Neural crest cell (in vitro differentiated cells): ENCODE results near the gene MYOD1. TPM values are rescaled to one million over a fixed set of nuclear protein-coding genes. Genes with fewer than 3 reads are reported as not detected.

Experiments used
- DNase-seq: peaks from one replicate; pipeline ENCODE4 v3.0.0; 2021; ENCODE audit warnings: low read depth, mixed read lengths, low spot score
- H3K27ac Mint-ChIP-seq: one replicate; pipeline ENCODE4 v1.8.0; 2021; ENCODE audit warnings: mild to moderate bottlenecking, mixed read lengths; ENCODE audit not compliant: unreplicated experiment
- H3K27me3 Mint-ChIP-seq: 2 replicates; pipeline ENCODE4 v1.8.0; 2021; ENCODE audit warnings: low read depth, mild to moderate bottlenecking, mixed read lengths
- H3K36me3 Mint-ChIP-seq: 2 replicates; pipeline ENCODE4 v1.8.0; 2021; ENCODE audit warnings: low read depth, mild to moderate bottlenecking, mixed read lengths
- H3K4me1 Mint-ChIP-seq: 2 replicates; pipeline ENCODE4 v1.8.0; 2021; ENCODE audit warnings: mixed read lengths
- H3K4me3 Mint-ChIP-seq: one replicate; pipeline ENCODE4 v1.8.0; 2021; ENCODE audit warnings: mild to moderate bottlenecking, mixed read lengths
- H3K9me3 Mint-ChIP-seq: 2 replicates; pipeline ENCODE4 v1.8.0; 2021; ENCODE audit warnings: mixed read lengths
- total RNA-seq: library from RNA; stranded (reverse); gene quantifications from 2 replicates; pipeline ENCODE4 v1.2.1, GENCODE V29; 2021
- TF ChIP-seq, protein P1 (sequence below): fragments of 200-600 bp; sonication (generic); conservative IDR thresholded peaks from 2 replicates; pipeline ENCODE4 v1.5.0; 2021; ENCODE audit warnings: antibody characterized with exemption, mild to moderate bottlenecking

The MYOD1 gene
- total RNA-seq, 1 donor from 2014 or later, result not detected

- DNase-seq, result no peak
- TF ChIP-seq, protein P1, sequence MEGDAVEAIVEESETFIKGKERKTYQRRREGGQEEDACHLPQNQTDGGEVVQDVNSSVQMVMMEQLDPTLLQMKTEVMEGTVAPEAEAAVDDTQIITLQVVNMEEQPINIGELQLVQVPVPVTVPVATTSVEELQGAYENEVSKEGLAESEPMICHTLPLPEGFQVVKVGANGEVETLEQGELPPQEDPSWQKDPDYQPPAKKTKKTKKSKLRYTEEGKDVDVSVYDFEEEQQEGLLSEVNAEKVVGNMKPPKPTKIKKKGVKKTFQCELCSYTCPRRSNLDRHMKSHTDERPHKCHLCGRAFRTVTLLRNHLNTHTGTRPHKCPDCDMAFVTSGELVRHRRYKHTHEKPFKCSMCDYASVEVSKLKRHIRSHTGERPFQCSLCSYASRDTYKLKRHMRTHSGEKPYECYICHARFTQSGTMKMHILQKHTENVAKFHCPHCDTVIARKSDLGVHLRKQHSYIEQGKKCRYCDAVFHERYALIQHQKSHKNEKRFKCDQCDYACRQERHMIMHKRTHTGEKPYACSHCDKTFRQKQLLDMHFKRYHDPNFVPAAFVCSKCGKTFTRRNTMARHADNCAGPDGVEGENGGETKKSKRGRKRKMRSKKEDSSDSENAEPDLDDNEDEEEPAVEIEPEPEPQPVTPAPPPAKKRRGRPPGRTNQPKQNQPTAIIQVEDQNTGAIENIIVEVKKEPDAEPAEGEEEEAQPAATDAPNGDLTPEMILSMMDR, result no peak
- Mint-ChIP-seq H3K9me3 (no peaks in the 10 kb centered on the region), H3K4me1 (no peaks in the 10 kb centered on the region), H3K27me3 (no peaks in the 10 kb centered on the region), H3K36me3 (no peaks in the 10 kb centered on the region), H3K4me3 (no peak overlapping the region), H3K27ac (no peak overlapping the region)
Observed at GRCh38 chr11:17750801-17751165, 31.4 kb downstream of the MYOD1 start.

DNA sequence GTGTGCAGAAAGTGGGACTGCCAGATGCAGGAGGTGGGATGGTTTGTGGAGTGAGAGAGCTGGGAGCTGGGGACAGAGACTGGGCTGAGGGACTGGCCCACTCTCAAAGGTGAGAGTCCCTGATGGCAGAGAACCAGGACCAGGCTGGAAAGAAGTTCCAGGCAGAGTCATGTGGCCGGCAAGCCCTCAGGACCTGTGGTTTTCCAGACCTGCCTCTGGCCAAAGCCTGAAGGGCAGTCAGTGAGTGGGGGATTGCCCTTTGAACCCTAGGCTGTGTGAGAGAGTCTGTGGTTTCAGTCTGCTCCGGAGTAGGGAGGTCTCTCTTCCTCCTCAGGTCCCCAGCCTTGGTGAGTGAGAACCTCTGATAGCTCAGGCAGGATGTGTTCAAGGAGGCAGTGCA lies 32.2 kb downstream of the MYOD1 start:
- Mint-ChIP-seq H3K4me3 (no peak overlapping the region), H3K4me1 (no peaks in the 10 kb centered on the region), H3K27me3 (no peaks in the 10 kb centered on the region), H3K27ac (no peak overlapping the region), H3K9me3 (no peaks in the 10 kb centered on the region), H3K36me3 (no peaks in the 10 kb centered on the region)
- DNase-seq, result no peak
- TF ChIP-seq, protein P1, result no peak

- Mint-ChIP-seq H3K27me3 (no peaks in the 10 kb centered on the region), H3K9me3 (no peaks in the 10 kb centered on the region), H3K27ac (no peak overlapping the region), H3K4me1 (no peaks in the 10 kb centered on the region), H3K4me3 (no peak overlapping the region), H3K36me3 (no peaks in the 10 kb centered on the region)
- DNase-seq, result no peak
- TF ChIP-seq, protein P1, result no peak
Observed at GRCh38 chr11:17752144-17752543, 32.8 kb downstream of the MYOD1 start.

- Mint-ChIP-seq H3K4me3 (no peak overlapping the region), H3K27me3 (no peaks in the 10 kb centered on the region), H3K27ac (no peak overlapping the region), H3K9me3 (peaks cover under 1% of the 10 kb centered on the region), H3K36me3 (no peaks in the 10 kb centered on the region), H3K4me1 (no peaks in the 10 kb centered on the region)
- DNase-seq, result no peak
- TF ChIP-seq, protein P1, result no peak
Observed at GRCh38 chr11:17753153-17753552, 33.8 kb downstream of the MYOD1 start.

GRCh38 chr11:17753641-17754040 lies 34.3 kb downstream of the MYOD1 start:
- H3K27ac Mint-ChIP-seq, result no peak overlapping the region
- peaks cover 3% of the 10 kb centered on the region for H3K9me3 Mint-ChIP-seq
- TF ChIP-seq, protein P1, result no peak
- H3K4me1 Mint-ChIP-seq, result no peaks in the 10 kb centered on the region
- H3K27me3 Mint-ChIP-seq, result no peaks in the 10 kb centered on the region
- DNase-seq, result no peak
- no peaks in the 10 kb centered on the region for H3K36me3 Mint-ChIP-seq
- H3K4me3 Mint-ChIP-seq, result no peak overlapping the region

DNA sequence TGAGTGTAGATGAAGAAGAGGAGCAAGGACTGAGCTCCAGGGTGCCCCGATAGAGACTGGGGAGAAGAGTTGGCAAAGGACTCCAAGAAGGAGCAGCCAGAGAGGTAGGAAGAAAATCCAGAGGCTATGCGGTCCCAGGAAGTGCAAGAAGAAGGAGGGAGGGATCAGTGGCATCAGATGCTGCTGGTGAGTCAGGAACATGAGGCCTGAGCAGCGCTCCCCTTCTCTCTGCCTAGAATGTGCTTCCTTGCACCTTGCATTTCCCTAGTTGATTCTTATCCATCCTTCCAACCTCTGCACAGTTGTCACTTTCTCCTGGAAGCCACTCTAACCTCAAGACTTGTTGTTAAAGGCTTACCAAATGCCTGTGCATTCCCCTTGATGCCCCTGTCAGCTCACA lies 36.5 kb downstream of the MYOD1 start:
- peaks cover 3% of the 10 kb centered on the region for H3K9me3 Mint-ChIP-seq
- H3K27me3 Mint-ChIP-seq, result no peaks in the 10 kb centered on the region
- no peaks in the 10 kb centered on the region for H3K36me3 Mint-ChIP-seq
- H3K27ac Mint-ChIP-seq, result no peak overlapping the region
- TF ChIP-seq, protein P1, result no peak
- no peak for DNase-seq
- H3K4me1 Mint-ChIP-seq, result no peaks in the 10 kb centered on the region
- no peak overlapping the region for H3K4me3 Mint-ChIP-seq
